H1 (cell line): ENCODE data around the gene ZNF48. TPM values are rescaled to one million over a fixed set of nuclear protein-coding genes. Genes with fewer than 3 reads are reported as not detected.

Experiments used
- ASH2L ChIP-seq: fragments of 200-600, 300-600 bp; sonication (generic); IDR thresholded peaks from one replicate; pipeline ENCODE4 v1.7.1; 2017; ENCODE audit warnings: low read length
- KDM4A ChIP-seq: IDR thresholded peaks from one replicate; pipeline ENCODE4 v1.7.1; 2012; ENCODE audit warnings: low read depth, mild to moderate bottlenecking, moderate library complexity, low read length, inconsistent platforms; ENCODE audit not compliant: severe bottlenecking
- KDM5A ChIP-seq: fragments of 200-600 bp; IDR thresholded peaks from 2 replicates; pipeline ENCODE4 v1.7.1; 2012; ENCODE audit warnings: mild to moderate bottlenecking, low read length, inconsistent platforms, mixed read lengths
- PHF8 ChIP-seq: fragments of 200-600 bp; sonication (generic); conservative IDR thresholded peaks from 2 replicates; pipeline ENCODE4 v1.7.1; 2012; ENCODE audit warnings: low read depth, mild to moderate bottlenecking, inconsistent platforms, low read length, moderate library complexity
- POLR2AphosphoS5 ChIP-seq: IDR thresholded peaks from 2 replicates; pipeline ENCODE4 v1.6.1; 2011; ENCODE audit warnings: low read depth, low read length
- TAF1 ChIP-seq: IDR thresholded peaks from 2 replicates; pipeline ENCODE4 v1.6.1; 2011; ENCODE audit warnings: mild to moderate bottlenecking, low read depth, low read length
- TBP ChIP-seq: IDR thresholded peaks from 2 replicates; pipeline ENCODE4 v1.6.1; 2011; ENCODE audit warnings: low read depth, low read length, improper control_type of control experiment
- polyA plus RNA-seq, 7 experiments: library from polyadenylated mRNA; depleted of rRNA in 3 of 7; stranded (reverse) in 5 of 7; unstranded in 2 of 7; fragments of >200 nt in 5 of 7; fragments of 200-250 nt in 2 of 7; gene quantifications; 1 replicate in 5 of 7; 2 replicates in 1 of 7; 4 replicates in 1 of 7; pipeline versions ENCODE4 v1.2.1 to v1.2.3, GENCODE V29; 2011 to 2013; ENCODE audit warnings: missing spikeins in 2 of 7, mixed read lengths in 2 of 7
- total RNA-seq: library from RNA; stranded (reverse); fragmentation: NEBNext Ultra II Directional; extraction: Animal tissue kit (Norgen Biotek cat#: 25700); gene quantifications from 2 replicates; pipeline ENCODE4 v1.2.1, GENCODE V29; 2021
- TF ChIP-seq, protein P1 (sequence below): IDR thresholded peaks from 2 replicates; pipeline ENCODE4 v1.6.1; 2011; ENCODE audit warnings: low read length, improper control_type of control experiment
- TF ChIP-seq, protein P2 (sequence below): fragments of 300-600 bp; sonication (generic); IDR thresholded peaks from 2 replicates; pipeline ENCODE4 v1.7.1; 2012; ENCODE audit warnings: low read length, moderate library complexity, mild to moderate bottlenecking, inconsistent platforms; ENCODE audit not compliant: insufficient replicate concordance

ZNF48 gene
- total and polyA plus RNA-seq, 2 of the 8 experiments (the other 6 are each of a cell fraction or from before 2014, with no cell fraction given), result 30.4 to 41.2 TPM

DNA sequence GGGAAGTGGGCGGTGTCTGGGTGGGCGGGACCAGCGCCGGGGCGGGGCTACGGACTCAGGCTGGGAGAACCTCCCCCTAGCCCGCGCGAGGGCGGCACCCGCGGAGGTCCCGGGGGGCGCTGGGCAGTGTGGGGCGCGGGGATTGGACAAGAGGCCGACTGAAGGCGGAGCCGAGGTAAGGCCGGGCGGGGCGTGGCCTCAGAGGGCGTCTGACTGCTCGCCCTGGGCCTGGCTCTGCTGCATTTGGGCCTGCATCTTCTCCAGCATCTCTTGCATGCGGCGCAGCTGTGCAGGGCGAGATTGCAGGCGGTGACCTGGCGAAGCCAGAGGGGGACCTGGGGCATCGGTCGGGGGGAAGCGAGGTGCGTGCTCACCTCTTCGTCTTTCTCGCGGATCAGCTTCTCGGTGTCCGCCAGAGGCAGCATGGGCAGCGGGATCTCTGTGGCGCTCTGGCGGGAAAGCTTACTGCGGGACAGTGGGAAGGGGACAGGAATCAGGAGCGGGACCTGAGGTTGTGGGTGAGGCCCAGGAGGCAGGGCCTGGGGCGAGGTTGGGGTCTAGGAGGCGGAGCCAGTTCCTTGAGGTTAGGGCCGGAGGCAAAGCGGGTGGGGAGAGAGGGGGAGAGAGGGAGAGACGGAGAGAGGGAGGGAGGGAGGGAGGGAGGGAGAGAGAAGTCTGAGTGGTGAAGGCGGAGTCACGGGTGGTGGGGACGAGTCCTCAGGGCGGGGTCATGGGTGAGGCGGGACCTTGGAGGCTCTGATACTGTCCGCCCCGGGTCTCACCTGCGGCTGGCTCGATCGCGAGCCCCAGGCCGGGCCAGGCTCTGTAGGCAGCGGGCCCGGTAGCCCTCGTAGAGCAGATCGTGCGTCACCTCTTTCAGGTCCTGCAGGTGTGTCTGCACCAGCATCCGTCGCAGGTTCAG, 16.7 kb upstream of the ZNF48 start (continued):
- TF ChIP-seq, protein P1, sequence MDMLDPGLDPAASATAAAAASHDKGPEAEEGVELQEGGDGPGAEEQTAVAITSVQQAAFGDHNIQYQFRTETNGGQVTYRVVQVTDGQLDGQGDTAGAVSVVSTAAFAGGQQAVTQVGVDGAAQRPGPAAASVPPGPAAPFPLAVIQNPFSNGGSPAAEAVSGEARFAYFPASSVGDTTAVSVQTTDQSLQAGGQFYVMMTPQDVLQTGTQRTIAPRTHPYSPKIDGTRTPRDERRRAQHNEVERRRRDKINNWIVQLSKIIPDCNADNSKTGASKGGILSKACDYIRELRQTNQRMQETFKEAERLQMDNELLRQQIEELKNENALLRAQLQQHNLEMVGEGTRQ, result no peak
- TF ChIP-seq TAF1 (peak; percentile 84), KDM5A (no peak), KDM4A (peak; percentile 58), POLR2AphosphoS5 (peak; percentile 81), PHF8 (peak; percentile 18; the same call in 1 of the 2 replicates), ASH2L (peak; percentile 59), TBP (peak; percentile 74)
- TF ChIP-seq, protein P2, sequence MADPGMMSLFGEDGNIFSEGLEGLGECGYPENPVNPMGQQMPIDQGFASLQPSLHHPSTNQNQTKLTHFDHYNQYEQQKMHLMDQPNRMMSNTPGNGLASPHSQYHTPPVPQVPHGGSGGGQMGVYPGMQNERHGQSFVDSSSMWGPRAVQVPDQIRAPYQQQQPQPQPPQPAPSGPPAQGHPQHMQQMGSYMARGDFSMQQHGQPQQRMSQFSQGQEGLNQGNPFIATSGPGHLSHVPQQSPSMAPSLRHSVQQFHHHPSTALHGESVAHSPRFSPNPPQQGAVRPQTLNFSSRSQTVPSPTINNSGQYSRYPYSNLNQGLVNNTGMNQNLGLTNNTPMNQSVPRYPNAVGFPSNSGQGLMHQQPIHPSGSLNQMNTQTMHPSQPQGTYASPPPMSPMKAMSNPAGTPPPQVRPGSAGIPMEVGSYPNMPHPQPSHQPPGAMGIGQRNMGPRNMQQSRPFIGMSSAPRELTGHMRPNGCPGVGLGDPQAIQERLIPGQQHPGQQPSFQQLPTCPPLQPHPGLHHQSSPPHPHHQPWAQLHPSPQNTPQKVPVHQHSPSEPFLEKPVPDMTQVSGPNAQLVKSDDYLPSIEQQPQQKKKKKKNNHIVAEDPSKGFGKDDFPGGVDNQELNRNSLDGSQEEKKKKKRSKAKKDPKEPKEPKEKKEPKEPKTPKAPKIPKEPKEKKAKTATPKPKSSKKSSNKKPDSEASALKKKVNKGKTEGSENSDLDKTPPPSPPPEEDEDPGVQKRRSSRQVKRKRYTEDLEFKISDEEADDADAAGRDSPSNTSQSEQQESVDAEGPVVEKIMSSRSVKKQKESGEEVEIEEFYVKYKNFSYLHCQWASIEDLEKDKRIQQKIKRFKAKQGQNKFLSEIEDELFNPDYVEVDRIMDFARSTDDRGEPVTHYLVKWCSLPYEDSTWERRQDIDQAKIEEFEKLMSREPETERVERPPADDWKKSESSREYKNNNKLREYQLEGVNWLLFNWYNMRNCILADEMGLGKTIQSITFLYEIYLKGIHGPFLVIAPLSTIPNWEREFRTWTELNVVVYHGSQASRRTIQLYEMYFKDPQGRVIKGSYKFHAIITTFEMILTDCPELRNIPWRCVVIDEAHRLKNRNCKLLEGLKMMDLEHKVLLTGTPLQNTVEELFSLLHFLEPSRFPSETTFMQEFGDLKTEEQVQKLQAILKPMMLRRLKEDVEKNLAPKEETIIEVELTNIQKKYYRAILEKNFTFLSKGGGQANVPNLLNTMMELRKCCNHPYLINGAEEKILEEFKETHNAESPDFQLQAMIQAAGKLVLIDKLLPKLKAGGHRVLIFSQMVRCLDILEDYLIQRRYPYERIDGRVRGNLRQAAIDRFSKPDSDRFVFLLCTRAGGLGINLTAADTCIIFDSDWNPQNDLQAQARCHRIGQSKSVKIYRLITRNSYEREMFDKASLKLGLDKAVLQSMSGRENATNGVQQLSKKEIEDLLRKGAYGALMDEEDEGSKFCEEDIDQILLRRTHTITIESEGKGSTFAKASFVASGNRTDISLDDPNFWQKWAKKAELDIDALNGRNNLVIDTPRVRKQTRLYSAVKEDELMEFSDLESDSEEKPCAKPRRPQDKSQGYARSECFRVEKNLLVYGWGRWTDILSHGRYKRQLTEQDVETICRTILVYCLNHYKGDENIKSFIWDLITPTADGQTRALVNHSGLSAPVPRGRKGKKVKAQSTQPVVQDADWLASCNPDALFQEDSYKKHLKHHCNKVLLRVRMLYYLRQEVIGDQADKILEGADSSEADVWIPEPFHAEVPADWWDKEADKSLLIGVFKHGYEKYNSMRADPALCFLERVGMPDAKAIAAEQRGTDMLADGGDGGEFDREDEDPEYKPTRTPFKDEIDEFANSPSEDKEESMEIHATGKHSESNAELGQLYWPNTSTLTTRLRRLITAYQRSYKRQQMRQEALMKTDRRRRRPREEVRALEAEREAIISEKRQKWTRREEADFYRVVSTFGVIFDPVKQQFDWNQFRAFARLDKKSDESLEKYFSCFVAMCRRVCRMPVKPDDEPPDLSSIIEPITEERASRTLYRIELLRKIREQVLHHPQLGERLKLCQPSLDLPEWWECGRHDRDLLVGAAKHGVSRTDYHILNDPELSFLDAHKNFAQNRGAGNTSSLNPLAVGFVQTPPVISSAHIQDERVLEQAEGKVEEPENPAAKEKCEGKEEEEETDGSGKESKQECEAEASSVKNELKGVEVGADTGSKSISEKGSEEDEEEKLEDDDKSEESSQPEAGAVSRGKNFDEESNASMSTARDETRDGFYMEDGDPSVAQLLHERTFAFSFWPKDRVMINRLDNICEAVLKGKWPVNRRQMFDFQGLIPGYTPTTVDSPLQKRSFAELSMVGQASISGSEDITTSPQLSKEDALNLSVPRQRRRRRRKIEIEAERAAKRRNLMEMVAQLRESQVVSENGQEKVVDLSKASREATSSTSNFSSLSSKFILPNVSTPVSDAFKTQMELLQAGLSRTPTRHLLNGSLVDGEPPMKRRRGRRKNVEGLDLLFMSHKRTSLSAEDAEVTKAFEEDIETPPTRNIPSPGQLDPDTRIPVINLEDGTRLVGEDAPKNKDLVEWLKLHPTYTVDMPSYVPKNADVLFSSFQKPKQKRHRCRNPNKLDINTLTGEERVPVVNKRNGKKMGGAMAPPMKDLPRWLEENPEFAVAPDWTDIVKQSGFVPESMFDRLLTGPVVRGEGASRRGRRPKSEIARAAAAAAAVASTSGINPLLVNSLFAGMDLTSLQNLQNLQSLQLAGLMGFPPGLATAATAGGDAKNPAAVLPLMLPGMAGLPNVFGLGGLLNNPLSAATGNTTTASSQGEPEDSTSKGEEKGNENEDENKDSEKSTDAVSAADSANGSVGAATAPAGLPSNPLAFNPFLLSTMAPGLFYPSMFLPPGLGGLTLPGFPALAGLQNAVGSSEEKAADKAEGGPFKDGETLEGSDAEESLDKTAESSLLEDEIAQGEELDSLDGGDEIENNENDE, result no peak
